Measurements from ENCODE around the gene PRM2.

PRM2 gene

DNA sequence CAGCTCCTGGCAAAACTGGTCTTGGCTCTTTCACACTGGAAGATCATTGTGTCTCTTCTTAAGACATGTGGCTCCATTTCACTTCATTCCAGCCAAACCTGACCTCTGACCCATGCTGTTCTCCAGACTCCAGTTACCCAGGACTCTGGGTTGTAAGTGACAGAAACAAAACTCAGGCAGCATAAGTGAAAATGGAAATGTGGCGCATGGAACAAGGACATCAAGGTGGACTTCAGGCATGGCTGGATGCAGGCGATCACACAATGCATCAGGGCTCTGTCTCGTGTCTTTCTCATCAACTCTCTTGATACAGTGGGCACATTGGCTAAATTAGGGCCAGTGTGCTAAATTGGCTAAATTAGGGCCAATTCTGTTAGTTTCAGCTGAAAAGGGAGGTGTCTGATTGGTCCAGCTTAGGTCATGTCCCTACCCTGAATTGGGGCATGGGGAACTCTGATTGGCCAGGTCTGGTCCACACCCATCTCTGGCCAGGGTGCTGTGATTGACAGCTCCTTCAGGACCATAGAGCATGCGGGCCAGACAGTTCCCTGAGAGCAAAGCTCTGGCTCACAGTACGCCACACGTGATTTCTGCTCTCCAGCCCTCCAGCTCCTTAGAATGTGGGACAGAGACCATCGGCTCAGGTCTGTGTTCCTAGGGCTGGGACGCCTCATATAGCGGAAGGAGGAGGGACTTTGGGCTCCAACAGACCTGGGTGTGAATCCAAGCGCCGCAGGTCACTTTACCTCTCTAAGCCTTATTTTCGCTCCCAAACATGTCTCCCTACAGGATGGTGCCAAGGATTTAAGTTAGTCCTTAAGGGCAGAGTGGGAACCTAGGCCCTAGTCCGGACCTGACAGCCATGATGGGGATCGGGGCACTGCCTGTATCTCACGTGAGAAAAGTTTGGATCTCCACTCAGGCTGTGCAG is 37.7 kb downstream of the PRM2 start:
- DNase-seq (ENCODE audit: low spot score in 2 of 2) (no peak), ATAC-seq (no peak)
- peaks cover 56% of the 10 kb centered on the region for H3K4me1 Mint-ChIP-seq
- peaks cover 12% of the 10 kb centered on the region for H3K36me3 Mint-ChIP-seq
- H3K27ac Mint-ChIP-seq: no peak overlapping the region
- H3K9me3 Mint-ChIP-seq: no peaks in the 10 kb centered on the region
- H3K4me3 Mint-ChIP-seq: no peak overlapping the region

DNA sequence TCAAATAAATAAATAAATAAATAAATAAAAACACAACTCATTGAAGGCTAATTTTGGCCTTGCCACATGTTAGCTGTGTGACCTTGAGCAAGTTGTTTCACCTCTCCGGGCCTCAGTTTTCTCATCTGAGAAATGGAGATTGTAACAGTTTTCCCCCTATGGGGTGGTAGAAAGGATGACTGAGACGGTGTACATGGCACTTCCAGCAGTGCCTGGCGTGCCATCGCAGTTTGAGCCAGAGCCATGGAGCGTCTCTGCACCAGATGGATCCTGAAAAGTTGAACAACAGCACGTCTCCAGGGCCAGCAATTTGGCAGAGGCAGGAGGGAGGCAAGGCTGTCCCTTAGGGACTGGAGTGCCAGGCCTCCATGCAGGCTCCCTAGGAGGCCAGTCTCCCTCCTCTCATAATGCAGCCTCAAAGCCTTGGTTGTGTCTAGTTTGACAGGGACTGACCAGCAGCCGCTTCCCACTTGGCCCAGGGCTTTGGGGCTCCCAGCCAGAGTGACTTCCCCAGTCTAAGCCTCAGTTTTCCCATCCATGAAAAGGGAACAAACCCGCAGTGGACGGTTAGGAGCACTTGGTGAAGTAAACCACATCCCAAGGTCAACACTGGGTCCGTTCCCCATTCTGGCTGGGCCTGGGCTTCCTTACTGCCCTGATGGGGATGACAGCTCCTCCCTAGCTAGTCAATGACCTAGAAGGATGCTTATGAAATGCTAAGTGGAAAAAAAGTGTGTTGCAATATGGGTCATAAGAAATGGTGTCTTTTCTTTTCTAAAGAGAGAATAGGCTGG is 39.6 kb downstream of the PRM2 start:
- peaks cover 75% of the 10 kb centered on the region for H3K4me1 Mint-ChIP-seq
- DNase-seq (ENCODE audit: low spot score in 2 of 2): no peak
- H3K36me3 Mint-ChIP-seq: peaks cover 25% of the 10 kb centered on the region
- no peak for ATAC-seq
- no peaks in the 10 kb centered on the region for H3K9me3 Mint-ChIP-seq
- H3K4me3 Mint-ChIP-seq: no peak overlapping the region
- H3K27ac Mint-ChIP-seq: peak overlapping the region; percentile 67

DNA sequence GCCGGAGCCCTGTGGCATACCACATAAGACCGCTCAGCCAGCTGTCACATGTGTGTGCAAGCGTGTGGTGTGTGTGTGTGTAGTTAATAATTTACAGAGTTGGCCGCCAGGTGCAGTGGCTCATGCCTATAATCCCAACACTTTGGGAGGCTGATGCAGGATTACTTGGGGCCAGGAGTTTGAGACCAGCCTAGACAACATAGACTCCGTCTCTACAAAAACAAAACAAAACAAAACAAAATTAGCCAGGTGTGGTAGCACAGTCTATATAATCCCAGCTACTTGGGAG is 40.6 kb downstream of the PRM2 start:
- H3K27ac Mint-ChIP-seq: peak overlapping the region; percentile 98
- peaks cover 81% of the 10 kb centered on the region for H3K4me1 Mint-ChIP-seq
- peaks cover 25% of the 10 kb centered on the region for H3K36me3 Mint-ChIP-seq
- DNase-seq (ENCODE audit: low spot score in 2 of 2) (no peak), ATAC-seq (no peak)
- H3K9me3 Mint-ChIP-seq: no peaks in the 10 kb centered on the region
- no peak overlapping the region for H3K4me3 Mint-ChIP-seq

DNA sequence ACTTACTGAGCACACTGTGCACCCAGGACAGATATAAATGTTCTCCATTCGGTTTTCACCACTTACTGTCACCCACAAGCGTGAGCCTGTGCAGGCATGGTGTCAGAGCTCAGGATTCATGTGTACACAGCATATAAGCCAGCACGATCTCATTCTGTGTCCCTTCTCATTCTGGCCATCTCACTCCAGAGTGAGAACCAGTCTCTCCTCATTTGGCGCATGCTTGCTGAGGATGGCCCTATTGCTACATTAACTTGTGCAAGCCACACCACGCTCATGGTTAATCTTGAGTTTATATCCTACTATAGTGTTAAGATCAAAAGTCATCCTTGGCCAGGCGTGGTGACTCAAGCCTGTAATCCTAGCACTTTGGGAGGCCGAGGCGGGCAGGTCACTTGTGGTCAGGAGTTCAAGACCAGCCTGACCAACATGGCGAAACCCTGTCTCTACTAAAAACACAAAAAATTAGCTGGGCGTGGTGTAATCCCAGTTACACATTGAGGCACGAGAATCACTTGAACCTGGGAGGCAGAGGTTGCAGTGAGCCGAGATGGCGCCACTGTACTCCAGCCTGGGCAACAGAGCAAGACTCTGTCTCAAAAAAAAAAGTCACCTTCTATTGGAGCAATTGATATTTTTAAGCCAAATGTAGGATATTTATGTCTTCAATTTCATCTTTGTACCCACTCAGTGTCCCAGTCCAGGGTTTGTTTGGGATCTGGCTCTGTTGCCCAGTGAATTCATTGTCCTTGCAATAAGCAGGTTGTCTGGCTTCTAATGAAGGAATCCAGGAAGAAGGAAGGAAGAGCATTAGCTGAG is 41.2 kb downstream of the PRM2 start:
- ATAC-seq (no peak), DNase-seq (ENCODE audit: low spot score in 2 of 2) (peak in 1 of 2 donors; percentile 62)
- peak overlapping the region; percentile 68 for H3K4me3 Mint-ChIP-seq
- H3K36me3 Mint-ChIP-seq: peaks cover 25% of the 10 kb centered on the region
- H3K27ac Mint-ChIP-seq: peak overlapping the region; percentile 98
- no peaks in the 10 kb centered on the region for H3K9me3 Mint-ChIP-seq
- peaks cover 77% of the 10 kb centered on the region for H3K4me1 Mint-ChIP-seq

DNA sequence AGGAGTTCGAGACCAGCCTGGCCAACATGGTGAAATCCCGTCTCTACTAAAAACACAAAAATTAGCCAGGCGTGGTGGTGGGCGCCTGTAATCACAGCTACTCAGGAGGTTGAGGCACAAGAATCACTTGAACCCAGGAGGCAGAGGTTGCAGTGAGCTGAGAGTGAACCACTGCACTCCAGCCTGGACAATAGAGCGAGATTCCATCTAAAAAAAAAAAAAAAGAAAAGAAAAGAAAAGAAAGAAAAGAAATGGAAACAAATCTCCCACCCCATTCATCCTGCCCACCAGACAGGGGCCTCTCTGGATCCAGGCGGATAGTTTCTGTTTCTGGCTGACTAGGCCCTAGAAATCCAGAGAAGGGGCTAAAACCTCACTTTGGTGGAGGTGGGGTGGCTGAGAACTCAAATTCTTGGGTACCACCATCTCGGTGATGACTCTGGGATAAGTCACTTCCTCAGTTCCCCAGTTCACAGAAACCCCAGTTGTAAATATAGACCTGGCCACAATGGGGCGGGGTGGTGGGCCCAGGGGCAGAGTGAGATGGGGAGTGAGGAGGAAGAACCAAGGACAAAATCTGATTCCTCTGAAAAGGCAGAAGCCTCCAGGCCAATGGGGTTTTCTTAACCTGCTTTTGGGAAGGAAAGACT is 42.4 kb downstream of the PRM2 start:
- H3K27ac Mint-ChIP-seq: peak overlapping the region; percentile 98
- peaks cover 25% of the 10 kb centered on the region for H3K36me3 Mint-ChIP-seq
- ATAC-seq: peak; percentile 78
- peaks cover 78% of the 10 kb centered on the region for H3K4me1 Mint-ChIP-seq
- H3K4me3 Mint-ChIP-seq: peak overlapping the region; percentile 68
- DNase-seq (ENCODE audit: low spot score in 2 of 2): peak; percentile 64 to 92
- H3K9me3 Mint-ChIP-seq: no peaks in the 10 kb centered on the region

DNA sequence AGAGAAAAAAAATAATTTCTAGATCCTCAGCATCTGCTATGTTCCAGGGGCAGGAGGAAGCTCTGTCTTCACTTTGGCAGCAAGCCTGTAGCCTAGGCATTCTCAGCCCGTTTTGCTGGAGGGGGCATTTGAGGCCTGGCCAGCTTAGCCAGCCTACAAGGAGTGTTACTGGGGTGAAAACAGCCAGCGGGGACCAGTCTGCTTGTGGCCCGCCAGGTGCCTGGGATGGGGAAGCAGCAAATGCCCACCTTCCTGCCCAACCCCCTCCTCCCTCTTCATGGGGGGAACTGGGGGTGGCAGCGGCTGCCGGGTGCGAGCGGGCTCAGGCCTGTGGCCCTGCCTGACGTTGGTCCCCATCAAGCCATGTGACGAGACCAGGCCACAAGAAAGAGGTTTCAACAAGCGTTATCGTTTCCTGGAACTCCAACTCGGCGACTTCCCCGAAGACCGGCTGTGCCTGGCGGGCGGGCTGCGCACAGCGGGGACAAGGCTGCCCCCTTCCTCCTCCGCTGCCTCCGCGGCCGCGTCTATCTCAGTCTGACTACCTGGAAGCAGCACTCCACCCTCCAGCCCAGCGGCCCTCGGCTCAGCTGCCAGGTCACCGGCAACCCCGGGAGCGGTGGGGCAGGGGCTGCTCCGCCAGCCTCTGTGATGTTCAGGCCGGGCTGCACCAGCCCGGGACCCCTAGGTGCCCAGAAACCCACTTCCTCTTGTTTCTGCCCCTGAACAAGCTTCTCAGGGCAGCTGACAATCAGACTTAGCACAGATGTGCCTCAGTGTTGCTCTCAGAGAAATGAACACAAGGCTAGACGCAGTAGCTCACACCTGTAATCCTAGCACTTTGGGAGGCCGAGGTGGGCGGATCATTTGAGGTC is 43.2 kb downstream of the PRM2 start:
- Mint-ChIP-seq H3K4me1 (peaks cover 81% of the 10 kb centered on the region), H3K4me3 (peak overlapping the region; percentile 68), H3K27ac (peak overlapping the region; percentile 98), H3K9me3 (no peaks in the 10 kb centered on the region), H3K36me3 (peaks cover 25% of the 10 kb centered on the region)
- ATAC-seq: peak; percentile 90
- peak; percentile 81 to 98 for DNase-seq (ENCODE audit: low spot score in 2 of 2)

DNA sequence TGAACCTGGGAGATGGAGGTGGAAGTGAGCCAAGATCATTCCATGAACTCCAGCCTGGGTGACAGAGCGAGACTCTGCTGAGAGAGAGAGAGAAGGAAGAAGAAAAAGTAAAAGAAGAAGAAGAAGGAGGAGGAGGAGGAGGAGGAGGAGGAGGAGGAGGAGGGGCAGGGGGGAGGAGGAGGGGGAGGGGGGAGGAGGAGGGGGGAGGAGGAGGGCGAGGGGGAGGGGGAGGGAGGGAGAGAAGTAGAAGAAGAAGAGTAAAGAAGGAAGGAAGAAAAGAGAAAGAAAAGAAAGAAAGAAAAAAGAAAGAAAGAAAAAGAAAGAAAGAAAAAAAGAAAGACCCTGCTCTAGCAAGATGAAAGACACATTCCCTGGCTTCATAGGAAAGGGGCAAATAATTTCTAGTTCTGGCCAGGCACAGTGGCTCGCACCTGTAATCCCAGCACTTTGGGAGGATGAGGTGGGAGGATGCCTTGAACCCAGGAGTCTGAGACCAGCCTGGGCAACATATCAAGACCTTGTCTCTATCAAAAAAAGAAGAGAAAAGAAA is 43.9 kb downstream of the PRM2 start:
- no peak for DNase-seq (ENCODE audit: low spot score in 2 of 2)

DNA sequence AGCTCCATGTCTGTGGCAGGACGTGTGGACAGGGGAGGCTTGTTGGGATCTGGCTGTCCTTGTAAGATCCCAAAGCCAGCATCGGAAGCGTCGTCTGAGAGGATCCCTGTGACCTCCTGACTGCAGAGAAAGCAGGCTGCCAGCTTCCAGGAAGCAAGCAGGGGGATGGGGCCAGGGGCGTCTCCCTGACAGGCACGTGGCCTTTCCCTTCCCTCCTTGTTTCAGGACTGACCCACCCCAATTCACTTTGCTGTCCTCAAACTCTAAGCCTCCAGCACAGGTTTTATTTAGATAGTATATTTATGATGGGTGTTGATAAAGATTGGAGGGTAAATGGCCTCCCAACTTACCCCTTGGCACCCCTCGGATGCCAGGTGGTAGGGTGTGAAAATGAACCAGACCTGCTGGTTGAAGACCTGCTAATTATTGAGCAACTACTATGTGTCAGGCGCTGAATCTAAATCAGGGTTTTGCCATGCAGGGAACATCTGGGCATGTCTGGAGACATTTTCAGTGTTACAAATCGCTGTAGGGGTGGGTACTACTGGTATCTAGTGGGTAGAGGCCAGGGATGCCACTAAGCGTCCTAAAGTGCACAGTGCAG is 44.8 kb downstream of the PRM2 start:
- ATAC-seq (no peak), DNase-seq (ENCODE audit: low spot score in 2 of 2) (no peak)
- Mint-ChIP-seq H3K4me3 (peak overlapping the region; percentile 68), H3K27ac (peak overlapping the region; percentile 98), H3K9me3 (no peaks in the 10 kb centered on the region), H3K4me1 (peaks cover 72% of the 10 kb centered on the region), H3K36me3 (peaks cover 25% of the 10 kb centered on the region)

More for the DNA sequence above, 43.9 kb downstream of the PRM2 start:
- Mint-ChIP-seq H3K4me1 (peaks cover 78% of the 10 kb centered on the region), H3K9me3 (no peaks in the 10 kb centered on the region), H3K36me3 (peaks cover 25% of the 10 kb centered on the region), H3K27ac (peak overlapping the region; percentile 98), H3K4me3 (peak overlapping the region; percentile 68)
- no peak for ATAC-seq

DNA sequence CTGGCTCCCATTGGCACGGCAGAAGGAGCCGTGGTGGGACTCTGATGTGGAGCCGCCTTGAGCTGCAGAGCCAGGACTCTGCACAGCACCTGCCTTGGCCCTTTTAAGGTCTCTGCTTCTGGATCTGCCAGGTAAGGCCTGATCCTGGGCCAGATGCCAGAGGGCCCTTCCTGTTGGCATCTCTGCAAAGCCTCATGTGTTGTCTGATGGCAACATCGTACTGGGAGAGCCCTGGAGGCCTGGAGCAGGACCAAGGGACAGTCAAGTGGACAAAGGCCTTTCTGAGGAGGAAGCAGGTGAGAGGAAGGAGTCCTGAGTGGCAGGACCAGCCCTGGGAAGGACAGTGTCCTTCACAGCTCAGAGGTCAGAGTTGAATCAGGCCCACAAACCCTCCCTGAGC is 46.4 kb downstream of the PRM2 start:
- no peaks in the 10 kb centered on the region for H3K9me3 Mint-ChIP-seq

DNA sequence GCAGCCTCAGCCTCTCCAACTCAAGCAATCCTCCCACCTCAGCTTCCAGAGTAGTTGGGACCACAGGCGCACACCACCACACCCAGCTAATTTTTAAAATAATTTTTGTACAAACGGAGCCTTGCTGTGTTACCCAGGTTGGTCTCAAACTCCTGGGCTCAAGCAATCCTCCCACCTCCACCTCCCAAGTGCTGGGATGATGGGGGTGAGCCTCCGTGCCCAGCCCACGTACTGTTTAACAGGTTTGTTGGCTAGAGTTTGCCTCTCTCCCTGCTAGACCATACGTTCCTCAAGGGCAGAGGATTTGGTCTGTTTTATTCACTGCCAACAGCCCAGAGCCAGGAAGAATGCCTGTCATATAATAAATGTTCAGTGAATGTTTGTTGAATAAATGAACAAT is 46.8 kb downstream of the PRM2 start:
- DNase-seq (ENCODE audit: low spot score in 2 of 2) (no peak), ATAC-seq (no peak)
- H3K4me1 Mint-ChIP-seq: peaks cover 79% of the 10 kb centered on the region
- H3K4me3 Mint-ChIP-seq: no peak overlapping the region
- peaks cover 33% of the 10 kb centered on the region for H3K36me3 Mint-ChIP-seq
- H3K27ac Mint-ChIP-seq: peak overlapping the region; percentile 68
- H3K9me3 Mint-ChIP-seq: no peaks in the 10 kb centered on the region

More for the DNA sequence above, 46.4 kb downstream of the PRM2 start:
- H3K4me1 Mint-ChIP-seq: peaks cover 79% of the 10 kb centered on the region
- DNase-seq (ENCODE audit: low spot score in 2 of 2): no peak
- H3K36me3 Mint-ChIP-seq: peaks cover 29% of the 10 kb centered on the region
- H3K4me3 Mint-ChIP-seq: no peak overlapping the region
- ATAC-seq: no peak
- peak overlapping the region; percentile 40 for H3K27ac Mint-ChIP-seq

DNA sequence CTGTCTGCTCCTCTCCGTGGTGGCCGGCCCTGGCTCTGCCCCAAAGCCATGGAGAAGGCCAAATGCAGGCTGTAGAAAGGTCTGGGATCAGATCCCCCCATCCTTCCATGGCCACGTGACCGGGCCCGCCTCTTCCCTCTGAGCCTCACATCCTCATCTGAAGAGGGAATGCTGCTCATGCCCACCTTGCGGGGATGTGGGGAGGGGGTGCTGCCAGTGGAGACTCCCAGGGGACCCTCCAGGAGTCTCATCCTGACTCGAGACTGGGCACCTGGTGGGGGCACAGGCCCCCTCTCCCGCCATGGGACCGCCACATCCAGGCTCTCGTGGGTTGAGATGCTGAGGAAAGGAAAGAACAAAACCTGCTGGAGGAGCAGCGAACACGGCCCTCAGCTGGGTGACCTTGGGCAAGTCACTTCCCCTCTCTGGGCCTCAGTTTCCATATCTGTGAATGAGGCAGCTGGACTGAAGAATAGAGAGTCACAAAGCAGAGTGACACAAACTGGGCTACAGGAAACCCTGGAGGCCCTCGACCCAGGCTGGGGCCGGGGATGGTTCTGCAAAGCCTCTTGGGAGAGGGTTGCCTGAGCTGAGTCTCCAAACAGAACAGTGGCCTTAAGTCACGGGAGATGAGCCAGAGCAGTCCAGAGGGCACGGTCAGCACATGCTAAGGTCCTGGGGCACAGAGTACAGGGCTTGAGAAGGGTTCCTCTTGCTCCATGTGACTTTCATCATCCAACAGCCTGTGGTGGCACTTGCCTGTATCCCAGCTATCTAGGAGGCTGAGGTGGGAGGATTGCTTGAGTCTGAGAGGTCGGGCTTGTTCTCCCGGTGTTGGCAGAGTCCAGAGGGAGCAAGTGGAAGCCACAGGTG is 50.4 kb downstream of the PRM2 start:
- DNase-seq (ENCODE audit: low spot score in 2 of 2) (peak in 1 of 2 donors; percentile 62), ATAC-seq (no peak)
- H3K27ac Mint-ChIP-seq: peak overlapping the region; percentile 96
- no peaks in the 10 kb centered on the region for H3K9me3 Mint-ChIP-seq
- peaks cover 22% of the 10 kb centered on the region for H3K36me3 Mint-ChIP-seq
- peak overlapping the region; percentile 67 for H3K4me3 Mint-ChIP-seq
- H3K4me1 Mint-ChIP-seq: peaks cover 61% of the 10 kb centered on the region

Data from stimulated activated effector memory CD8-positive, alpha-beta T cell treated with anti-CD3 and anti-CD28 coated beads, Interleukin-12 subunit alpha, Interleukin-12 subunit beta, amount 100 ng/mL, for 72 hours (primary cell).